Measurements from ENCODE around the gene LCMT1.

Gene LCMT1

DNA sequence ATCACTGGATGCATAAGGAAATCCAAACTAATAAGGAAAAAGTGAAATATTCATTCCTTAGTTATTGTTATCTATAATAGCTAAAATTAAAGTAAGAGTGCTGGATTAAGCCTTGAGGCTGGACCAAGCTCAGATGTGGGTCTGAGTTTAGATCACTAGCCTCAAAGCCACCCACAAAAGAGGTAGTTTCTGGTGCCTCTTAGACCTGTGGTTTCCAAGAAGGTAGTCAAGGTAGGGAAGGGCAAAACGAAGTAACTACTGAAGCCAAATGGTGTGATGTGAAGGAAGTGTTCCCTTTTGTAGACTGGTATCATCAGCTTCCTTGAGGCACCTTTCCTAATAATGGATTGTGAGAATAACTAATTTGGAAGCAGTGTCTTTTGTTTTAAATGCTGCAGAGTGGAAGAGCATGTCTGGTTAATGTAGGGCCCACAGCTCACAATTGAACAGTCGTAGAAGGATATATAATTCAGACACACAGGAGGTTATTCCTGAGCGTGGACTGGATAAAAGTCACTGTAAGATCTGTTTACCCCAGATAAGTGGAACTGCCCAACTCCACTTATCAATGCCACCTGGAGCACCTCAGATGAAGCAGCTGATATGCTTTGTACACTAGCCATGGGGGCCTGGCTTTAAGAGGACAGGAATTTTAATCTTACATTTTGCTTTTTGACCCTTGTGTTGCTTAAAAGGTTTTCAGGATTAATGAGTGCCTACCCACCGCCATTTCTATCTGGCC, 31.7 kb upstream of the LCMT1 start:
- 92 to 100% methylated on average over 2 to 3 of the region's 4 CpGs for WGBS, 2 experiments (ENCODE audit: insufficient coverage in 2 of 2)
- no peak overlapping the region for H3K4me3 ChIP-seq (ENCODE audit: extremely low read depth, insufficient read depth, low read length, poor library complexity, severe bottlenecking)
- peaks cover 8% of the 10 kb centered on the region for H3K9me3 ChIP-seq (ENCODE audit: control insufficient read depth, low read length)
- H3K4me1 ChIP-seq (ENCODE audit: control insufficient read depth, insufficient read depth, low read length, poor library complexity, severe bottlenecking) = no peaks in the 10 kb centered on the region
- H3K27ac ChIP-seq (ENCODE audit: low read depth, low read length, severe bottlenecking) = no peak overlapping the region
- H3K36me3 ChIP-seq (ENCODE audit: control insufficient read depth, insufficient read depth, low read length) = no peaks in the 10 kb centered on the region

DNA sequence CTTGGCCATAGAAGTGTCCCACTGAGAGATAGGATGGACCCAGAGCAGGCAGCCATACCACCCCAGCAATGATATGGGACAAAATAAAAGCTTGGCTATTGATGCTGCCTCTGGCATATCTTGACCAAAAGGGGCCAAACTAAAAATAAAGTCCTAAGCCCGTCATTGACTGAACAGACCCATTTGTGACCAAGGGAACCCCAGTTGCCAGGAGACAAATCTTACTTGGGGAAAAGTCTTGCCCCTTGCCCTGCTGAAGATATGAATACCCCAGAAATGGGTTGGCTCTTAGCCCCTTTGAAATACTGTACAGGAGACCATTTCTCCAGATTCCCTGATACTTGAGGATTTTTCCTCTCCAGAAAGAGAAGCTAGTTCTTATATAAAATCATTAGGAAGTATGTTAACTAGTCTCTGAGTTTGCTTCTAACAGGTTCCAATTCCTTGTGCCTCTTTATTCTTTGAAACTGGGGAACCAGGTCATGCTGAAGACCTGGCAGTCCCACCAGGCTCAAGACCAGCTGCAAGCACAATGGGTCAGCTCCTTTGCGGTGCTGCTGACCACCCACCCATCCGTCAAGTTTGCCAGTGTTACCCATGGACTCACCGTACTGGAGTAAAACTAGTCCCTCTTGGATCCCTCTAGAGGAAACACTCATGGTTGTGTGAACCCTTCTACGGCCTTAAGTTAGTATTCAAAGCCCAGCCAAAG, 31.0 kb upstream of the LCMT1 start:
- no peak overlapping the region for H3K4me3 ChIP-seq (ENCODE audit: extremely low read depth, insufficient read depth, low read length, poor library complexity, severe bottlenecking)
- H3K27ac ChIP-seq (ENCODE audit: low read depth, low read length, severe bottlenecking) = no peak overlapping the region
- WGBS, 2 experiments (ENCODE audit: insufficient coverage in 2 of 2) = 79 to 85% methylated on average over 4 of the region's 5 CpGs
- H3K4me1 ChIP-seq (ENCODE audit: control insufficient read depth, insufficient read depth, low read length, poor library complexity, severe bottlenecking) = no peaks in the 10 kb centered on the region
- H3K9me3 ChIP-seq (ENCODE audit: control insufficient read depth, low read length) = peaks cover 8% of the 10 kb centered on the region
- no peaks in the 10 kb centered on the region for H3K36me3 ChIP-seq (ENCODE audit: control insufficient read depth, insufficient read depth, low read length)

GRCh38 chr16:25081702-25082101, 29.8 kb upstream of the LCMT1 start:
- H3K36me3 ChIP-seq (ENCODE audit: control insufficient read depth, insufficient read depth, low read length) = no peaks in the 10 kb centered on the region
- peaks cover 8% of the 10 kb centered on the region for H3K9me3 ChIP-seq (ENCODE audit: control insufficient read depth, low read length)
- H3K4me1 ChIP-seq (ENCODE audit: control insufficient read depth, insufficient read depth, low read length, poor library complexity, severe bottlenecking) = no peaks in the 10 kb centered on the region
- no peak overlapping the region for H3K4me3 ChIP-seq (ENCODE audit: extremely low read depth, insufficient read depth, low read length, poor library complexity, severe bottlenecking)
- WGBS, 2 experiments (ENCODE audit: insufficient coverage in 2 of 2) = 91 to 97% methylated on average over 5 of the region's 9 CpGs
- no peak overlapping the region for H3K27ac ChIP-seq (ENCODE audit: low read depth, low read length, severe bottlenecking)

- H3K4me3 ChIP-seq (ENCODE audit: extremely low read depth, insufficient read depth, low read length, poor library complexity, severe bottlenecking) = no peak overlapping the region
- no peaks in the 10 kb centered on the region for H3K36me3 ChIP-seq (ENCODE audit: control insufficient read depth, insufficient read depth, low read length)
- peaks cover 8% of the 10 kb centered on the region for H3K9me3 ChIP-seq (ENCODE audit: control insufficient read depth, low read length)
- no peak overlapping the region for H3K27ac ChIP-seq (ENCODE audit: low read depth, low read length, severe bottlenecking)
- H3K4me1 ChIP-seq (ENCODE audit: control insufficient read depth, insufficient read depth, low read length, poor library complexity, severe bottlenecking) = no peaks in the 10 kb centered on the region
- WGBS, 2 experiments (ENCODE audit: insufficient coverage in 2 of 2) = 81 to 90% methylated on average over 4 to 6 of the region's 6 CpGs
Observed at GRCh38 chr16:25083065-25083464, 28.5 kb upstream of the LCMT1 start.

DNA sequence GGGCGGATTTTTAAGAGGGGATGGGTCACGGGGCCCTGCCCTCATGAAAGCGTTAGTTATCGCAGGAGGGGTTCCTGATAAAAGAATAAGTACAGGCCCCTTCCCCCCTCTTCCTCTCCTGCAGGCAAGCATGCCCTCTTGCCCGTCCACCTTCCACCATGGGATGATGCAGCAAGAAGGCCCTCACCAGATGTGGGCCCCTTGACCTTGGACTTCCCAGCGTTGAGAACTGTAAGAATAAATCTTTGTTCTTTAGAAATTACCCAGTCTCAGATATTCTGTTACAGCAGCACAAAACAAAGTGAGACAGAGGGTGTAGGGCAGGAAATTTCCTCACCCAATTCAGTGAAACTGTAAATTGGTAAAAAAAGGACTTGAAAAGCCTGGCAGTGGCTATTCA, 27.8 kb upstream of the LCMT1 start:
- no peak overlapping the region for H3K27ac ChIP-seq (ENCODE audit: low read depth, low read length, severe bottlenecking)
- H3K9me3 ChIP-seq (ENCODE audit: control insufficient read depth, low read length) = peaks cover 3% of the 10 kb centered on the region
- no peak overlapping the region for H3K4me3 ChIP-seq (ENCODE audit: extremely low read depth, insufficient read depth, low read length, poor library complexity, severe bottlenecking)
- H3K4me1 ChIP-seq (ENCODE audit: control insufficient read depth, insufficient read depth, low read length, poor library complexity, severe bottlenecking) = no peaks in the 10 kb centered on the region
- H3K36me3 ChIP-seq (ENCODE audit: control insufficient read depth, insufficient read depth, low read length) = no peaks in the 10 kb centered on the region
- 90 to 96% methylated on average over 3 to 5 of the region's 6 CpGs for WGBS, 2 experiments (ENCODE audit: insufficient coverage in 2 of 2)

GRCh38 chr16:25084797-25085196, 26.7 kb upstream of the LCMT1 start:
- WGBS, 2 experiments (ENCODE audit: insufficient coverage in 2 of 2) = 81 to 90% methylated on average over 3 to 4 of the region's 6 CpGs
- H3K9me3 ChIP-seq (ENCODE audit: control insufficient read depth, low read length) = no peaks in the 10 kb centered on the region
- H3K27ac ChIP-seq (ENCODE audit: low read depth, low read length, severe bottlenecking) = no peak overlapping the region
- H3K4me1 ChIP-seq (ENCODE audit: control insufficient read depth, insufficient read depth, low read length, poor library complexity, severe bottlenecking) = no peaks in the 10 kb centered on the region
- no peak overlapping the region for H3K4me3 ChIP-seq (ENCODE audit: extremely low read depth, insufficient read depth, low read length, poor library complexity, severe bottlenecking)
- no peaks in the 10 kb centered on the region for H3K36me3 ChIP-seq (ENCODE audit: control insufficient read depth, insufficient read depth, low read length)

DNA sequence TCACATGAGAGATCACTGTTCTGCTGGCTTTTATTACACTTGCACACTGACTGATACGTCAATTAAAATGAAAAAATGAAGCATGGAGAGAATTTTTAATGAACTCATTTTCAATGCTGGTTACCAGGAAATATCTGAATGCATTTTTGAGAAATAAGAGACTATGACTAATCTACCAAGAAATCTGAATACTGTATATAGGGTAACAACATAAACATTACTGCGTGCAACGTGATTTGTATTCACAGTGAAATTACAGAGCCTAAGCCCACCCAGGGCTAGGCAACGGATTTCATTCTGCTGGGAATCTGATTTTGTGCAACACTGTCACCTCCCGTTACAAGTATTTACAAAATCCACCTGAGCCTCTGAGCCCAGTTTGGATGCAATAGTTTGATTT, 23.8 kb upstream of the LCMT1 start:
- WGBS, 2 experiments (ENCODE audit: insufficient coverage in 2 of 2) = 80% methylated on average over 1 of the region's 5 CpGs; no CpG with 5 or more reads in 1 of the 2 experiments
- H3K4me3 ChIP-seq (ENCODE audit: extremely low read depth, insufficient read depth, low read length, poor library complexity, severe bottlenecking) = no peak overlapping the region

DNA sequence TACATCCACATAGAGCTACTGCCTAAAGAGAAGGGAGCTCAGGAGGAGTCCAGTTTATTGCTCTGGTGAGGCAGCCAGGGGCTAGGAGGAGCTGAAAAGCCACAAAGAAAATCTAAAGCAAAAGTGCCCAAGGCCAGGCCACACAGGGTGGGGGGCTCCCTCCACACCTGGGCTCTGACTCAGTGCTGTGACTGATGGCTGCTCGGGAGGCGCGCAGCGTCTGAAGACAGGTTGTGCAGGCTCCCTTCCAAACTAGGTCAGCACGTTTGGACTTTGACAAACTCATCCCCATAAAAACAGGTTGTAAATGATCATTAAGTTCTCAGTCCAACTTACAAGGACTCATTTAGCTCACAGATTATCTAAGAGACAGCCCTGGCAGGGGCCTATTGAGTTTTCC, 22.2 kb upstream of the LCMT1 start:
- Histone ChIP-seq H3K4me3 (ENCODE audit: extremely low read depth, insufficient read depth, low read length, poor library complexity, severe bottlenecking) (no peak overlapping the region), H3K9me3 (ENCODE audit: control insufficient read depth, low read length) (no peaks in the 10 kb centered on the region), H3K27ac (ENCODE audit: low read depth, low read length, severe bottlenecking) (no peak overlapping the region), H3K36me3 (ENCODE audit: control insufficient read depth, insufficient read depth, low read length) (no peaks in the 10 kb centered on the region), H3K4me1 (ENCODE audit: control insufficient read depth, insufficient read depth, low read length, poor library complexity, severe bottlenecking) (no peaks in the 10 kb centered on the region)
- WGBS, 2 experiments (ENCODE audit: insufficient coverage in 2 of 2) = 86 to 88% methylated on average over 5 of the region's 5 CpGs

More for the DNA sequence above, 23.8 kb upstream of the LCMT1 start:
- Histone ChIP-seq H3K36me3 (ENCODE audit: control insufficient read depth, insufficient read depth, low read length) (no peaks in the 10 kb centered on the region), H3K27ac (ENCODE audit: low read depth, low read length, severe bottlenecking) (no peak overlapping the region), H3K9me3 (ENCODE audit: control insufficient read depth, low read length) (no peaks in the 10 kb centered on the region), H3K4me1 (ENCODE audit: control insufficient read depth, insufficient read depth, low read length, poor library complexity, severe bottlenecking) (no peaks in the 10 kb centered on the region)

- Histone ChIP-seq H3K4me3 (ENCODE audit: extremely low read depth, insufficient read depth, low read length, poor library complexity, severe bottlenecking) (no peak overlapping the region), H3K27ac (ENCODE audit: low read depth, low read length, severe bottlenecking) (no peak overlapping the region), H3K36me3 (ENCODE audit: control insufficient read depth, insufficient read depth, low read length) (no peaks in the 10 kb centered on the region), H3K9me3 (ENCODE audit: control insufficient read depth, low read length) (no peaks in the 10 kb centered on the region), H3K4me1 (ENCODE audit: control insufficient read depth, insufficient read depth, low read length, poor library complexity, severe bottlenecking) (no peaks in the 10 kb centered on the region)
- 82 to 100% methylated on average over 4 to 9 of the region's 10 CpGs for WGBS, 2 experiments (ENCODE audit: insufficient coverage in 2 of 2)
Observed at GRCh38 chr16:25092441-25092840, 19.1 kb upstream of the LCMT1 start.

DNA sequence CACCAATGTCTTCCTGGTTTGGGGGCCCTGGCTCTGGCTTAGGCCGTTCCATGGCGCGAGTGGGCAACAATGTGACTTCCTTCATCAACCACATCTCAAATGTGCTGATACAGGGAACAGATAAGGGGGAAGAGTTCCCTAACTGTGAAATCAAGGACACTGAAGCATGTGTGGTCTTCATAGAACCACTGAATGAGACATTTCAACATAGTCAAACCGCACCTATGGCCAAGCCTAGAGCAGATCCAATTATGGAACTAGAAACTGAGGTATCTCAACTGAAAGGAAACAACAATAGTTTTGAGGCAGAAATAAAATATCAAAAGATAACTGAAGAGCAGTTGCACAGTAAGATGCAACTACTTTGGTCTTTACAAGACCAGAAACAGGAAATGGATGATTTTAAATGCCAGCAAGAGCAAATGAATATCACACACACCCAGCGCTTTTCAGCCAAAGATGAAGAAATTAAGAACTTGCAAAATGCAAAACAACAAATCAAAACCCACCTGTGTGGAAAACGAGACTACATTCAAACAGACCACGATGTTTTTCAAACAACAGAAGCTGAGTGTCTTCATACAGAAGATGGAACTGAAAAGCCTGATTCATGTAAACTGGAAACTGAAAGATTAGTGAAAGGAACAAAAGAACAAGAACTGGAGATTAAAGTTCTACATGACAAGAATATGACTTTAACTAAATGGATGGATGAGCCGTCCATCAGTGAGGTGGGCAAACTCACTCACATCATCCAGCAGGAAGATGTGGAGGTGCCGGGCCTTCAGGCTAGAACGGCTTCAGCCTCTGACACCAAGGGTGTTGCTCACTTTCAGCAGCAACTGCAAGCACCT, 18.1 kb upstream of the LCMT1 start:
- H3K27ac ChIP-seq (ENCODE audit: low read depth, low read length, severe bottlenecking) = no peak overlapping the region
- 83 to 90% methylated on average over 2 of the region's 10 CpGs for WGBS, 2 experiments (ENCODE audit: insufficient coverage in 2 of 2)
- no peaks in the 10 kb centered on the region for H3K4me1 ChIP-seq (ENCODE audit: control insufficient read depth, insufficient read depth, low read length, poor library complexity, severe bottlenecking)
- H3K36me3 ChIP-seq (ENCODE audit: control insufficient read depth, insufficient read depth, low read length) = no peaks in the 10 kb centered on the region
- H3K9me3 ChIP-seq (ENCODE audit: control insufficient read depth, low read length) = no peaks in the 10 kb centered on the region
- H3K4me3 ChIP-seq (ENCODE audit: extremely low read depth, insufficient read depth, low read length, poor library complexity, severe bottlenecking) = no peak overlapping the region

All from mesodermal cell (in vitro differentiated cells).